A204.1 (cell line): ENCODE results near the gene GGNBP2.
"Not testable (repeated sequence)": the region's sequence is repeated elsewhere in the genome, so short reads cannot be mapped to it uniquely, and the experiment has no call there.

Source experiments
- FAIRE-seq: peaks from 2 replicates; lab custom pipeline; 2012; peaks lifted over from hg19 to GRCh38; lab: Jason Lieb, UNC

The GGNBP2 gene, protein sequence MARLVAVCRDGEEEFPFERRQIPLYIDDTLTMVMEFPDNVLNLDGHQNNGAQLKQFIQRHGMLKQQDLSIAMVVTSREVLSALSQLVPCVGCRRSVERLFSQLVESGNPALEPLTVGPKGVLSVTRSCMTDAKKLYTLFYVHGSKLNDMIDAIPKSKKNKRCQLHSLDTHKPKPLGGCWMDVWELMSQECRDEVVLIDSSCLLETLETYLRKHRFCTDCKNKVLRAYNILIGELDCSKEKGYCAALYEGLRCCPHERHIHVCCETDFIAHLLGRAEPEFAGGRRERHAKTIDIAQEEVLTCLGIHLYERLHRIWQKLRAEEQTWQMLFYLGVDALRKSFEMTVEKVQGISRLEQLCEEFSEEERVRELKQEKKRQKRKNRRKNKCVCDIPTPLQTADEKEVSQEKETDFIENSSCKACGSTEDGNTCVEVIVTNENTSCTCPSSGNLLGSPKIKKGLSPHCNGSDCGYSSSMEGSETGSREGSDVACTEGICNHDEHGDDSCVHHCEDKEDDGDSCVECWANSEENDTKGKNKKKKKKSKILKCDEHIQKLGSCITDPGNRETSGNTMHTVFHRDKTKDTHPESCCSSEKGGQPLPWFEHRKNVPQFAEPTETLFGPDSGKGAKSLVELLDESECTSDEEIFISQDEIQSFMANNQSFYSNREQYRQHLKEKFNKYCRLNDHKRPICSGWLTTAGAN

DNA sequence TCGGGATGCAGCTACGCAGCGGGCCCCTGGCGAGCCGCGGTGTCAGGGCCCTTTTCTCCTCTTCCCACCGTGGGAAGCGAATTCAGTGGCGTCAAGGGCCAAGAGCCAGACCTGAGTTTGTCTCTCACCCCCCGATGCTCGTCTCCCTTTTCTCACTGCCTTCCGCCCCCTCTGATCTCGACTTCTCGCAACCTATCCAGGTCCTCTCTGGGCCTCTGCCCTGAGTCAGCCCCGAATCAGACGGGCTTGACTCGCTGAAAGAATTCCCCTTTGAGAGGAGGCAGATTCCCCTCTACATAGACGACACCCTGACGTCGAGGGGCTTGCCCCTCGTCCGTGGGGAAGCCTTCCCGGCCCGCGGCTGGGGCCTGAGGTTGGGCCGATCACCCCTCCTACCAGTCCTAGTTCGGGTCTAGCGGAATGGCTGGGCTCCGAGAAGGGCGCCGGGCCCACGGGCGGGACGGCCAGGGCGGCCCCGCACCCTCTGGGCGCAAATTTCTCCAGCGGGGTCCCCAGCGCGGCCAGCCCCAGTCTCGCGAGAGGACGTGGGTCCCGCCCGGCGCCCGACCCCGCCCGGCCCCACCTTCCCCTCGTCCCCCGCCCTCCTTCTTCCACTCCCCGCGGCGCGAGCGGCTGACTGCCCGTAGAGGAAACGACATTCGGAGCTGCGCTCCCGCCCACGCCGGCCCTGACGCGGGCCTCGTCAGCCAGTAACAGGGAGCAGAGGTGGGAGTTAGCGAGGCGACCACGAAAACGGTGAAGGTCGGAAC, at the start of gene GGNBP2:
Gene GGNBP2 (plus strand): TSS at position 613 of the 770 bp plus-strand sequence. CDS start 806 bp downstream, outside the sequence.
- FAIRE-seq, result no peak

DNA sequence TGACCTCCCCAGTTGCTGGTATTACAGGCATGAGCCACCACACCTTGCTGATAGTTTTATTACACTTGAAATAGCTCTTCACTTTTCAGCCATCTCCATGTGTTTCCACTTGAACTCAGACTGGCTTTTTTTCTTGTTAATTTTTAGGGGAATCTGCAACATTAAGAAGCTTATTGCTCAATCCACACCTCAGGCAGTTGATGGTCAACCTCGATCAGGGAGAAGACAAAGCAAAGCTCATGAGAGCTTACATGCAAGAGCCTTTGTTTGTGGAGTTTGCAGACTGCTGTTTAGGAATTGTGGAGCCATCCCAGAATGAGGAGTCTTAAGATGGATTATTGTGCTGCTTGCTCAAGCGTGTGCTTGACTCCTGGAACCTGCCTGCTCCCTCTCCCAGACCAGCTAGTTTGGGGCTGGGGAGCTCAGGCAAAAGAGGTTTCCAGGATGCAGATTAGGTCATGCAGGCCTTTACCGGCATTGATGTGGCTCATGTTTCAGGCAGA, 49.6 kb upstream of the GGNBP2 start:
- FAIRE-seq, result no peak

DNA sequence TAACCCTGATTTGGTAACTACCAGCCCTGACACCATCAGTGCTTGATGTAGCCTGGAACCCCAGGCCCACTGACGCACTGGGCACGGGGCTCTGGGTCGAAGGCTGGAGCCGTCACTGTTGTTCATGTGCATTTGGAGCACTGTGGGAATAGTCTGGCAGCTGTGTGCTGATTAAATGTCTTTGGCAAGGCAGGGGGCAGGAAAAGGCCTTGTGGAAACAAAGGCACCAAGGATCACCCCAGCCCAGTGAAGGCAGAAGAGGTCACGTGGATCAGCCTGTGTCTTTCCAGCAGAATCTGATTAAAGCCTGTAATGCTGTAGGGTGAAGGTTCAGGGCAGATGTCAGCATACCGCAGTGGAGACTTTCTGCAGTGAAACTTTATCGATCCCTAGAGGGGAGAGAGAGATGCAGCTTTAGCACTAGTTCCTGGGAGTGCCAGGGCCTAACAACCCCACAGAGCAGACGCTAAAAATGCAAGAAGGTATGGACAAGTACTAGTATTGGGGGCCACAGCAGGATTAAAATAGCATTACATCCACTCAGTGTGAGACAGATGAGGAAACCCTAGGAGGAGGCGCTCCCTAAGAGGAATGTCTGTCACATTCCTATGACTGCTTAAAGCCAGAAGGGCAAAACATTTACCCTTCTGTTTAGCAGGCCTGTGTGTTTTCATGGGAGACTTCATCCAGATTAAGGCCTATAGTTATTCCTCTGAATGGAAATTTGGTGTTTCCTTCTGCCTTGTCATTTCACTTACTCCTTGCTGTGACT, 48.5 kb upstream of the GGNBP2 start:
- FAIRE-seq, result no peak

DNA sequence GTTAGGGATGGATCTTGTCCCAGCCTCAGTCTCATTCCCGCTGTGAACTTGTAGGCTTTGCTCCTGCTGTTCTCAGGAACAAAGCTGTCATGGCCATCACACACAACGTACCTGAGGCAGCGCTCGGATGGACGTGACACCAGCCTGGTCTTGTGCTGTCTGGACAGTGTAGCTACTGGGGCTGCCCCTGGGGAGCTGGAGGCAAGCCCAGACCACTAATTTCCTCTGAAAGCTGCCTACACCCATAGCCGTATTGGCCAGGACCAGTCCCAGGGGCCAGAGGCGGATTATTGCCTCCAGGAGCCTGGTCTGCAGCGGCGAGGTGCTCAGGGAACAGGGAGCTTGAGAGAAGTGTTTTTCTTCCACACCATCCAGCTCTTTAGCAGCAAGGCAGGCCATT, 46.6 kb upstream of the GGNBP2 start:
- FAIRE-seq, result no peak

DNA sequence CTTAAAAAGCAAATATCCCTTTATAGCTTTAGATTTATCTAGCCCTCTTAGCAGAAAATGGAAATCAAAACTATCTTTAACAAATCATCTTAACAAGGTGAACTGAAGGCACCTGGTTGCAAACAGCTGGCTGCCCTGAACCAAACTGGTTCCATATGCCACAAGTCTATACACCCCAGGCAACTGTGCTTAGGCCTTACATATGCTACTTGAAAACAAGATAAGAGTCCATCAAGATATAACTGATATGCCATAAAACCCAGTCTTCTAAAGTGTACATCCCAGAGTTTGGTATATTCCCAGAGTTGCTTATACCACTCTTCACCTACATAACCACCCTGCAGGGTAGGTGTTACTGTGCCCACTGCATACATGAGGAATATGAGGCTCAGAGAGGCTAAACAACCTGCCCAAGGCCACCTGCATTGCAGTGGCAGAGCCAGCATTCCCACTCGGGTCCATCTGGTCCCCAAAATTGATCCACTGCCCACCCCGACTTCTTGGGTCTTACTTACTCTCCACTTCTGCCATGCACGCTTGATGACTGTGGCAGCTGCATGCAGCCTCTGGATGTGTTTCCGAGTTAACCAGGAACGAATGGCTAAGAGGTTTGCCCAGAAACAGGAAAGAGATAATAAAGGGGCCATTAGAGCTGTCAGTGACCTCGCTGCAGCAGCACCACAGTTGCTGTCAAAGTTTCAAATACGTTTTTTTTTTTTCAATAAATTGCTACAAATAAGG, 46.0 kb upstream of the GGNBP2 start:
- FAIRE-seq, result no peak

DNA sequence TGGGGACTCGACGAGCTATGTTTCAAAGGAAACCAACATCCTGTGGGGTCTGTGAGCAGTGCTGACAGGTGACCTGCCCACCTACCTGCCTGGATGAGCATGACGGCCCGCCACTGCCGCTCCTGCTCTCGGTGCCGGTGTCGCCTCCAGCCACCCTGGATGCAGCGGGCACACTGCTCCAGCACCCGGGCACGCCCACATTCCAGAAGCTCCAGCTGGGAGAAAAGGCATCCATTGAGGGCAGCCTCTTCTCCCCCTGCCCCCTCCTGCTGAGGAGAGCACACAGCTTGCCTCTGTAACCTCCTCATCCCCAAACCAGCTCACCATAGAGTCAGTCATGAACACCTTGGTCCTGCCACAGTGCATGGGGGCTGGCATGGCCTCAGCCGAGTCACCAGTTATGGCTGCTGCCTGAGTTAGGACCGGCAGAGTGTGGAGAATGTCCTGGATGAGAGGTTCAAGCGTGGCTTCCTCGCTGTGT, 43.9 kb upstream of the GGNBP2 start:
- no peak for FAIRE-seq

DNA sequence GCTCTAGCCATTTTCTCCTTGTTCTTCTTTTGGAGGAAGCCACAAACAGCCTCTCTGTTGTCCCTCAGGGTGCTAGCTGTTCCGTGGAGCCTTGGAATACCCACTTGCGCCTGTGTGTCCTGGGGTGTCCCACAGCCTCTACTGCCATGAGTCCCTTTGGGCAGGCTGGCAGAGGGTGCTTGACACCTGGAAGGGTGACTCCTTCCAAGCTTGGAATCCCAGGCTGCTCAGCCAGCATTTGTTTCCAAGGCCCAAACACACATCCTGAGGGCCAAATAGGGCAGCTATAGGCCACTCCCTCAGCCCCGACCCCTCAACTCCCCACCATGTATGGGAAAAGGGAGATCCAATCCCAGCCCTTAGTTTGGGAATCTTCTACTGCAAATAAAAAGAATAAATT, 43.4 kb upstream of the GGNBP2 start:
- FAIRE-seq, result no peak

DNA sequence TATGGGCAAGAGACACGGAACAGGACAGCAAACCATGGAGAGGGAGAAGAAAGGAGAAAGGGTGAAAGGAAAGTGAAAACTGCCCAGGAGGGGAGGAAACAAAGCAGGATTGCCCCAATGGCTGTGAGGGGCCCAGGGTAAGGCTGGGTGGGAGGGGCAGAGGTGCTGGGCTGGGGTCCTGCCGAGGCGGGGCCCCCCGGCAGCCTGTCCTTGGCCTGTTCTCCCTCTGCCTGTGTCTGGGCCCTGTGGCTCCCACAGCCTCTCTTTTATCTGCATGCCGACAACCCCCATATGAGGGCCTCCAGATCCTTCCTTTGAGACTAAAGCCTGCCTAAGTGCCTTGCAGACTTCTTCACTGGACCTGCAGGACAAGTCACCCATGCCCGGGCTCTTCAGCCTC, 42.8 kb upstream of the GGNBP2 start:
- no peak for FAIRE-seq

DNA sequence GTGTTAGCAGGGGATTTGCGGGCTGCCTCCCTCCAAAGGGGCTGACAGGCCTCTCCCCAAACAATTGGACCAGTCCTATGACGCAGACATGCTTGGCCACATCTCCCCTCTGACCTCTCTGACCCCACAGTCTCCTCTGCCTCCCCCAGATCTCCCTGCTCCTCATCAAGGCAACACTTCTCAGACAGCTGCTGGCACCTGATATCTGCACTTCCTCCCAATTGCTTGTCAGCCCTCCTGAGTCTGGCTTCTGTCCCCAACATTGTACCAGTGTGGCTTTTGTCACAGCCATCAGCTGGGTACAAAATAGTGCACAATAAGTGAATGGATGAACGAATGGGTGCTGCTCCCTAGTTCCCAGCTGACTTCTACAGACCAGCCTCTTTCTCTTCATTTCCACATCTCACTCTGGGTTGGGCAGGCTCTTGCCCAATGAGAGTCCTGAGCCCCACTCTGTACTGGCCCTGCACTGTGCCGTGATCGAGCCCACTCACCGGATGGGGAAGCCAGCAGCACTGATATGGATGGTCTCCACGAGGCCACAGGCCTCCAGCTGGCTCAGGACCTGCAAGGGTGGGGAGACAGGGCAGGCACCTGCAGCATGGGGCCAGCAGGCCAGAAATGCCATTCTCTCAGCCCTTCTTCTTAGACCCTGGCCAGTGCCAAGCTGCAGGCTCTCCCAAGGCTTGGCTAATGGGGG, 41.1 kb upstream of the GGNBP2 start:
- no peak for FAIRE-seq

DNA sequence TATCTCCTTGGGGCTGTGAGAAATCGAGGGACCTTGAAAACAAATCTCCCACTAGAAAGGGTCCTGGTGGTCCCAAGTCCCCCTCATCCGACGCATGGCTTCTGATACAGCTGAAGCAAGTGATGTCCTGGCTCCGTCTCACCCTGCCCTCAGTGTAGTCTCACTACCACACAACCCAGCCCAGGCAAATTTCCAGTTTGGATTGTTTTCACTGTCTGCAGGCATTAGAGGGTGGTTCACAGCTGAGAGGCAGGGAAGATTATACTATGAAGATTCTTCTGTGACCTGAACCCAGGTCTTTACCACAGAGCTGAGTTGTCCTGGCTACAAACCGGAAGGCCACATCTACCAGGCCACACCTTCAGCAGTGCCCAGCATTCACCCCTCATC, 40.6 kb upstream of the GGNBP2 start:
- FAIRE-seq, result no peak

DNA sequence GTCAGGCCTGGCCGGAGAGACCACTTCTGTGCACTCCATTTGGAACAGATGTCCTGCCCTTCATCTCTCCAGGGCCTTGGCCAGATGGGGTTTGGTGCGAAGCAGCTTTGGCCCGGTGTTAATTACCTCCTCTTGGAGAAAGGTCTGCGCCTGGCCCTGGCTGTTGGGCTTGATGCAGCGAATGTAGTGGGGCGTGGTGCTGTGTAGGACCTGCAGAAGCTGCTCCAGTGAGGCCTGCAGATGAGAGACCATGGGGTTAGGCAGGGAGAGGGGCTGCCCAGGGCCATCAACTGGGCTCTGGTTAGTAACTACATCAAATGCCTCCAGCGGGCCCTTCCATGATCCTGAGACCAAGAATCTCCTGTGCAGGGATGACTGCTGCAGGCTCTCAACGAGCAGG, 39.5 kb upstream of the GGNBP2 start:
- no peak for FAIRE-seq

DNA sequence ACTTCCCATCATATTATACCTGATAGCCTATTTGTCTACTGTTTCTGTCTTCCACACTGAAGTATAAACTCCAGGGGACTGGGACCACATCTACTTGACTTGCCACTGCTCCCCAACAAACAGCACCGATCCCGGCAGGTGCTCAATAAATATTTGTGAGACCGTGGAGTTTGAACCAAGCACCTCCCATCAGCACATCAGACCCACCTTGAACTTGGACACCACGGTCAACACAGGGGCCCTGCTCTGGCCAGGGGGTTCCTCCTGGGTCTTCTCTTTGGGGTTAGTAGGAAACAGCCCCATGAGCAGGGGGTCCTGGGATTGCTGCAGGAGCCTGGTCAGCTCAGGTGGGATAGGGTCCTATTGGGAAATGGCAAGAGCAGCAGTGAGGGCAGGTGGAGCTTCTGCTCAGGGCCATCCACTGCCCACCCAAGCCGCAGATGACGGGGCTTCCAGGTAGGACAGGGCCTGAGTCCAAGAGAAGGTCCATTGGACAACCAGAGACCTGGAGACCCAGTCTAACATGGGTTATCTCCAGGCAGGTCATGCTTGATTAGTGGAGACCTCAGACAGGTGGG, 38.4 kb upstream of the GGNBP2 start:
- no peak for FAIRE-seq

DNA sequence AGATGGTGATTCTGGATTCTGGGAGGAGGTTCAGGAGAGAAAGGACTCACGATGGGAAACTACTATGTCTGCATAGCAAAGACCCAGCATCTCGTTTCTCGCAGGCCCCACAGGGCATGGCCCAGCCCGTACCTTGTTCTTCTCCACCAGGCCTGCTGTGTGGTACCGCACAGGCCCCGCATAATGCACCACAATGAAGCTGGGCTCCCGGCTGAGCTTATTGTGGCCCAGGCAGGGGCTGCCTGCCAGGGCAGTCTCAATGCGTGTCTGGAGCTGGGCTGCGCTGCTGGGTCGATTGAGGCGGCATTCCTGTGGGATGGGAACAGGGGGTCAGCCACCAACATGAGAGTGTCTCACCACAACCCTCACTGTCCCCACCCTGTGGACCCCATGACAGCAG, 37.9 kb upstream of the GGNBP2 start:
- FAIRE-seq, result no peak

DNA sequence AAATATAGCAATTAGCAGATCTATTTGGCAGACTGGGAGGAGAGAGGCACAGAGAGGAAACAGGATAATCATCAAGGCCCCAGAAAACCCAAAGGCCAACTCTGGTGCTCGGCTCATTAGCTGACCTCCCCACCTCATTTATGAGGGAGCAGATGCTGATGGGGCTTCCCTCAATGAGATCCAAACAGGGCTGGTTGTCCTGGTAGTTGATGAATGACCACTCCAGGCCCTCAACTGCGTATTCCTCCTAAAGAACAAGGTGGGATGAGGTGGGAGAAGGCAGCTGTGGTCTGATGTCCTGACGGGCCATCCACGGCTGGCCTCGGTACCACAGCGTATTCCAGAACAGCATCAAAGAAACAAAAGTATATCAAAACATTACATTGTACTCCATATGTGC, 37.5 kb upstream of the GGNBP2 start:
- no peak for FAIRE-seq

DNA sequence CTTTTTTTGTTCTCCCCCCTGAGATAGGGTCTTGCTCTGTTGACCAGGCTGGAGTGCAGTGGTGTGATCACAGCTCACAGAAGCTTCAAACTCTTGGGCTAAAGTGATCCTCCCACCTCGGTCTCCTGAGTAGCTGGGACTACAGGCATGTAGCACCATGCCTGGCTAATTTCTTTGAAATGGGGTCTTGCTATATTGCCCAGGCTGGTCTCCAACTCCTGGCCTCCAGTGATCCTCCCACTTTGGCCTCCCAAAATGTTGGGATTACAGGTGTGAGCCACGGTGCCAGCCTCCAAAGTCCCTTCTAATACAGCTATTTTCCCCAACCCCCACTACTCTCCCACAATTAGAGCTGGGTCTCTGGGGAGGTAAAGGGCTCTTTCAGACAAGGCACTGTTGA, 36.3 kb upstream of the GGNBP2 start:
- not testable (repeated sequence) for FAIRE-seq

DNA sequence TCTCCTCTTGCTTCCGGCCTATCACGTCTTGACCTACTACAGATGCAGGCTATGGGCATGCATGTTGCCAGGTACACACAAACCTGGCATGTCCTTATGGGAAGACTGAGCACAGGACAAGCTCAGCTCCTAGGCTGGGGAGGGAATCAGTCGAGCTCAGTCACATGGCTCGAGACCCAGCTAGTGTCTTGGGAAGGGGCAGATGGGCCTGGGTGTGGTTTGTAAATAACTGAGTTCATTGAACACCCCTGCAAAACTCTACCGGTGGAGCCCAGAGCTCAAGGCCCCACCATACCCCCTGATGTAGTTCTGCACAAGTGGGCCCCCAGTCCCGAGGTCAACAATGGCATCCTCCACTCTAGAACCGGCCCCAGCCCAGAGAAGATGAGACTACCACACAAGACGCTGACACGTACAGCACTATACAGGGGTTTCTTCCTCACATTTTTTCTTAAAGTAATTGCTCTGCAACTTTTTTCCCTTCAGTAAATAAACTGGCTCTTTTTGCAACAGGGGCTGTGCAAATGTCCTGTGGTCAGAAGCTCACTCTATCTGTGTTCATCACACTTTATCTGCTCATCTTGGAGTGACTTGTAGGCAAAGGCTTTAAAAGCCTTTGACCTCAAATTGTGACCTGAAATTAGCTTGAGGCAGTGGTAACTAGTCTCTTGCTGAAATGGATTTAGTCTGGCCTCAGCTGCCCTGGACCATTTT, 35.3 kb upstream of the GGNBP2 start:
- FAIRE-seq, result no peak

DNA sequence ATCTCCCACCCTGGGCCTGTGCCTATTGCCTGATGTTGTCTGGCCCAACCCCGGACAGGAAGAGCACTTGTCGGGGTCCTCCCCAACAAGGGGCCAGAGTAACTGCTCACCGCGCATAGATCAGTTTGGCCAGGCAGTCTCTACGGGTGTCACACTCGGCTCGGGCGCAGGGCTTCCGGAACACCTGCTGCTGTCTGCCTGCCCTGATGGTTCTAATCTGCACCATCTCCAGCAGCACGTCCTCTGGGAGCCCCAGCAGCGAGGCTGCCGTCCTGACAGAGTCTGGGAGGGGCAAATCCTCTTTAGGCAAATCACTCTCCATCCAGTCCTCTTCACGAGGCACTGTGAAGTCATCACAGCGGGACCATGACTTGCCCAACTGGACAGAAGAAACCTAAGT, 34.1 kb upstream of the GGNBP2 start:
- FAIRE-seq, result no peak

DNA sequence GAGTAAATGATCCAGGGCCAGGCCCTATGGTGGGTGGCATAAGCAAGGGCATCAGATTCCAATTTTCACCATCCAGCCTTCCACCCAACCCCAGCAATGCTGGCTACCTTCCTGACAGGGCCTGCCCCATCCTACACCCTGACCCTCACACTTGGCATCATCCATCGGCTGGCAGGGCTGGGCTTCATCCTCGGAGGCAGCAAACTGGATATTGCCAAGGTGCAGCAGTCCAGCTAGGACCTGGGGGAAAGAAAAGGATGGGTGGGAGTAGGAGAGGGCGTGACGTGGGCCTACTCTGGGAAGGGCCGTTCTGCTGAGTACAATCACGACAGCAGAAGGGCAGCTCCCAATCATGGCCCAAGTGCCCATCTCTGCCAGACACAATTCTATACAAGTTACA, 33.5 kb upstream of the GGNBP2 start:
- no peak for FAIRE-seq

DNA sequence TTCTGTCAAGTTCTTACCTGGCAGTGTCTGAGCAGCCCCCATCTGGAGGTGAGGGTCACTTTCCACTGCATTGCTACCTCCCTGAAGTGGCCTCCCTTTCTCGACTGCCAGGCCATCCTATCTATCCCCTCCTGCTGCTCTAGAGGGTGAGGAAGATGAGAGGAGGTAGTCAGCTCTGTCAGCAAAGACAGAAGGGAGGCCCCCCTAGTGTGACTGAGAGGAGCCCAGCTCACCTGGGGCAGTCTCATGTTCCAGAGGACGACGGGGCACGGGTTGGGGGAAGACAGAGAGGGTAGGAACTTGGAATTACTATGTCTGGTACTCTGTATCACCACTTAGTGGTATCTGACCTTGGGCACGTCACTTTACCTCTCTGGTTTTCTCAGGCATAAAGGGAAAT, 32.1 kb upstream of the GGNBP2 start:
- no peak for FAIRE-seq

DNA sequence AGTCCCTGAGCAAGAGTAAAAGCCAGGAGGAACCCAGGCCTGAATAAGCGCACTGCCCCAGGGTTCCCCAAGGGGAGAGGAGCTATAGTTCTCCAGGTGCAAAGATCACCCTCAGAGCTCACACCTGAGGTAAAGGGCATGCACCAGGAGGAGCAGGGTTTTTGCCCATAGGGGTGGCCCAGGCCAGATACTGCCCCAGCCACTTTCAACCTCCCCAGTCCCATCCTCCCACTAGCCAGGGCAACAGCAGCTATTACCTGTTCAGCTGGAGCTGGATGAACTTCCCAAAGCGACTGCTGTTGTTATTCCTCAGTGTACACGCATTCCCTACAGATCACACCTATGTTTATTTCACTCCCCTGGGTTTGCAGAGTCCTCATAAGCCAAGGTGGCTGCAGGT, 29.9 kb upstream of the GGNBP2 start:
- FAIRE-seq, result no peak
